A549 (cell line): ENCODE results near the gene BOD1L1. TPM values are rescaled to one million over a fixed set of nuclear protein-coding genes. Genes with fewer than 3 reads are reported as not detected.

Experiments
- ATAC-seq, 2 experiments: fragments of 200-7000 bp in 1 of 2; fragments of >200 bp in 1 of 2; cut with Nextera tagmentation in 1 of 2; cut with Tn5 transposase in 1 of 2; 3 replicates each; pipeline versions ENCODE4 v1.8.0 to v1.9.1; 2018 to 2020; ENCODE audit warnings: mild to moderate bottlenecking in 1 of 2, moderate library complexity in 1 of 2
- CTCF ChIA-PET: fragments of 300-600 bp; sonication (Branson Sonifier 250); formaldehyde crosslinking; extraction: SDS; loops from one replicate; lab custom pipeline; 2021; ENCODE audit warnings: antibody characterized with exemption, inconsistent platforms; lab: Yijun Ruan, JAX
- POLR2A ChIA-PET: fragments of 350-600 bp; formaldehyde crosslinking; extraction: SDS; loops from one replicate; lab custom pipeline; 2021; ENCODE audit warnings: antibody characterized with exemption, inconsistent platforms; lab: Yijun Ruan, JAX
- DNase-seq, 2 experiments: peaks; one replicate each; pipeline versions ENCODE4 v3.0.0 to v3.0.0-alpha.2; 2011 to 2016; ENCODE audit warnings: low read depth in 1 of 2, low spot score in 1 of 2
- FAIRE-seq: peaks from 2 replicates; lab custom pipeline; 2011; peaks lifted over from hg19 to GRCh38; lab: Jason Lieb, UNC
- H3K27ac ChIP-seq, 2 experiments: fragments of >200 bp; sonication (Bioruptor Twin); formaldehyde crosslinking; 3 replicates each; pipeline ENCODE4 v1.5.1; 2016 to 2017
- H3K4me1 ChIP-seq: fragments of >200 bp; sonication (Bioruptor Twin); formaldehyde crosslinking; 3 replicates; pipeline ENCODE4 v1.6.1; 2016
- H3K4me2 ChIP-seq: fragments of >200 bp; sonication (Bioruptor Twin); formaldehyde crosslinking; 3 replicates; pipeline ENCODE4 v1.6.1; 2016
- H3K4me3 ChIP-seq: fragments of >200 bp; sonication (Bioruptor Twin); formaldehyde crosslinking; 3 replicates; pipeline ENCODE4 v1.5.1; 2016
- H3K9me3 ChIP-seq: fragments of >200 bp; sonication (Bioruptor Twin); formaldehyde crosslinking; 3 replicates; pipeline ENCODE4 v1.6.1; 2016
- BHLHE40 ChIP-seq: IDR thresholded peaks from 2 replicates; pipeline ENCODE4 v1.6.1; 2012; ENCODE audit warnings: low read depth, low read length, inconsistent platforms
- FOSL2 ChIP-seq, 2 experiments: fragments of 450-650 bp in 1 of 2; fragments of >200 bp in 1 of 2; sonication (Bioruptor Twin) in 1 of 2; formaldehyde crosslinking; IDR thresholded peaks; 2 replicates each; pipeline versions ENCODE4 v1.5.0 to v1.6.1; 2016 to 2020; ENCODE audit warnings: mild to moderate bottlenecking in 1 of 2, moderate library complexity in 1 of 2
- GATA3 ChIP-seq: IDR thresholded peaks from 2 replicates; pipeline ENCODE4 v1.6.1; 2012; ENCODE audit warnings: borderline replicate concordance
- HDAC2 ChIP-seq: fragments of 200-600 bp; sonication (generic); IDR thresholded peaks from 2 replicates; pipeline ENCODE4 v1.6.1; 2016
- JUN ChIP-seq, 2 experiments: fragments of >200 bp; sonication (Bioruptor Twin); formaldehyde crosslinking; IDR thresholded peaks; 2 replicates in 1 of 2; 3 replicates in 1 of 2; pipeline ENCODE4 v1.6.1; 2016 to 2017
- JUNB ChIP-seq: fragments of >200 bp; sonication (Bioruptor Twin); formaldehyde crosslinking; IDR thresholded peaks from 2 replicates; pipeline ENCODE4 v1.6.1; 2016
- KDM5A ChIP-seq: fragments of 200-600 bp; sonication (generic); IDR thresholded peaks from 2 replicates; pipeline ENCODE4 v1.6.1; 2016; ENCODE audit warnings: antibody characterized with exemption, mild to moderate bottlenecking
- NR3C1 ChIP-seq: fragments of >200 bp; sonication (Bioruptor Twin); formaldehyde crosslinking; IDR thresholded peaks from 3 replicates; pipeline ENCODE4 v1.6.1; 2017
- RAD21 ChIP-seq, 2 experiments: fragments of >200 bp in 1 of 2; sonication (Bioruptor Twin) in 1 of 2; formaldehyde crosslinking in 1 of 2; IDR thresholded peaks in 1 of 2; conservative IDR thresholded peaks in 1 of 2; 2 replicates in 1 of 2; 3 replicates in 1 of 2; pipeline ENCODE4 v1.6.1; 2012 to 2018; ENCODE audit warnings: inconsistent platforms in 1 of 2
- RCOR1 ChIP-seq: fragments of 150-350 bp; IDR thresholded peaks from 2 replicates; pipeline ENCODE4 v1.6.1; 2014; ENCODE audit warnings: antibody characterized with exemption, low read length, low read depth
- SMC3 ChIP-seq: fragments of >200 bp; sonication (Bioruptor Twin); formaldehyde crosslinking; IDR thresholded peaks from 3 replicates; pipeline ENCODE4 v1.6.1; 2018; ENCODE audit warnings: inconsistent platforms
- ZNF302 ChIP-seq: fragments of 250-450 bp; sonication (Bioruptor Pico); IDR thresholded peaks from 2 replicates; pipeline ENCODE4 v1.9.0; 2021; ENCODE audit warnings: inconsistent platforms, mild to moderate bottlenecking, moderate library complexity
- WGBS: methylation state at CpG from one replicate; pipeline ENCODE4 v1.1.6; 2017; ENCODE audit errors: missing lambda C conversion rate; 5-methylcytosine and 5-hydroxymethylcytosine counted together
- polyA plus RNA-seq, 4 experiments: library from polyadenylated mRNA; depleted of rRNA in 3 of 4; stranded (reverse); fragments of >200 nt; fragmentation: RNase III in 1 of 4; extraction: RNeasy Plus Mini Kit Qiagen cat#74134 plus additional on column Dnase treatment in 1 of 4; gene quantifications; 2 replicates in 3 of 4; 3 replicates in 1 of 4; pipeline ENCODE4 v1.2.3, GENCODE V29; 2011 to 2017
- TF ChIP-seq, protein P1 (sequence below): IDR thresholded peaks from 2 replicates; pipeline ENCODE4 v1.6.1; 2012
- TF ChIP-seq, protein P2 (sequence below): fragments of >200 bp; sonication (Bioruptor Twin); formaldehyde crosslinking; IDR thresholded peaks from 3 replicates; pipeline ENCODE4 v1.5.1; 2016
- TF ChIP-seq, protein P3 (sequence below): fragments of 250-450 bp; sonication (Bioruptor Pico); IDR thresholded peaks from 2 replicates; pipeline ENCODE4 v1.5.0; 2020; ENCODE audit warnings: low read depth, mild to moderate bottlenecking, moderate library complexity

The BOD1L1 gene
- polyA plus RNA-seq, 2 of the 4 experiments (the other 2 are of a cell fraction), result 16.4 to 27.7 TPM

DNA sequence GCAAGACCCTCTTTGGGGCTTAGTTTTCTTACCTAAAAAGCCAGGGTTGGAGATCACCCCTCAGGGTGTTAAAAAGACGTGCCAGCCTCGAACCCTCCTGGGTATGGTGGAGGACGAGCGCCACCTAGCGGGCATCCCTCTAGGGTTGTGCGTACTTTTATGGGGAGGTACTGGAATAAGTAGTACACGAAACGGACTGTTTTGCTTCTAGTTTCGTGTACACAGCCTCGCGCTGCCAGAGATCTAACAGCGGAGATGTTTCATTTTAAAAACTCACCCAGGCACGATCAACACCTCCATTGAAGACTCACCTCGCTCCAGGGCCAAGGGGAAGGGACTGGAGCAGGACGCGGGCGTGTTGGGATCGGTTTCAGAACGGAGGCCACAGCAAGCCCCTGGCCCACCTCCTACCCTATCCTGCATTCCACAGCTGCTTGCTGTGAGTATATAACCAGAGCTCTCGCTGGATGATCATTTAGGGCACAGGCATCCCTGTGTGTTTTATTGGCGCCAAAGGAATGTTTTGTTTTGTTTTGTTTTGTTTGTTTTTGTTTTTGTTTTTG, 78.5 kb downstream of the BOD1L1 start:
- TF ChIP-seq ZNF302 (CRISPR knock-in tag) (no peak), KDM5A (0 out of 2 replicates have a peak, but pooled peaks have one; percentile 29), SMC3 (peak; percentile 82), JUN (IDR thresholded peaks at IDR 0.05) (no peak), RAD21 (conservative IDR thresholded peaks at IDR 0.05 in 1 of 2, IDR thresholded peaks at IDR 0.05 in 1 of 2) (peak; percentile 88 to 89)
- TF ChIP-seq, protein P1, sequence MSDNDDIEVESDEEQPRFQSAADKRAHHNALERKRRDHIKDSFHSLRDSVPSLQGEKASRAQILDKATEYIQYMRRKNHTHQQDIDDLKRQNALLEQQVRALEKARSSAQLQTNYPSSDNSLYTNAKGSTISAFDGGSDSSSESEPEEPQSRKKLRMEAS, result 0 out of 2 replicates have a peak, but pooled peaks have one; percentile 31
- TF ChIP-seq, protein P2, sequence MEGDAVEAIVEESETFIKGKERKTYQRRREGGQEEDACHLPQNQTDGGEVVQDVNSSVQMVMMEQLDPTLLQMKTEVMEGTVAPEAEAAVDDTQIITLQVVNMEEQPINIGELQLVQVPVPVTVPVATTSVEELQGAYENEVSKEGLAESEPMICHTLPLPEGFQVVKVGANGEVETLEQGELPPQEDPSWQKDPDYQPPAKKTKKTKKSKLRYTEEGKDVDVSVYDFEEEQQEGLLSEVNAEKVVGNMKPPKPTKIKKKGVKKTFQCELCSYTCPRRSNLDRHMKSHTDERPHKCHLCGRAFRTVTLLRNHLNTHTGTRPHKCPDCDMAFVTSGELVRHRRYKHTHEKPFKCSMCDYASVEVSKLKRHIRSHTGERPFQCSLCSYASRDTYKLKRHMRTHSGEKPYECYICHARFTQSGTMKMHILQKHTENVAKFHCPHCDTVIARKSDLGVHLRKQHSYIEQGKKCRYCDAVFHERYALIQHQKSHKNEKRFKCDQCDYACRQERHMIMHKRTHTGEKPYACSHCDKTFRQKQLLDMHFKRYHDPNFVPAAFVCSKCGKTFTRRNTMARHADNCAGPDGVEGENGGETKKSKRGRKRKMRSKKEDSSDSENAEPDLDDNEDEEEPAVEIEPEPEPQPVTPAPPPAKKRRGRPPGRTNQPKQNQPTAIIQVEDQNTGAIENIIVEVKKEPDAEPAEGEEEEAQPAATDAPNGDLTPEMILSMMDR, result peak; percentile 83
- FAIRE-seq (no peak), ATAC-seq (peak; percentile 51 to 73; a peak in 5 of 6 replicates), DNase-seq (peak; percentile 78 to 80)
- Histone ChIP-seq H3K4me1 (no peaks in the 10 kb centered on the region; the same call in 2 of the 3 replicates), H3K9me3 (0 out of 3 replicates have a peak, but pooled peaks cover 2% of the 10 kb centered on the region), H3K4me2 (peak overlapping the region; percentile 94), H3K4me3 (peak overlapping the region; percentile 61), H3K27ac (peak overlapping the region; percentile 66 to 79)
- WGBS, result 3% methylated on average over 21 of the region's 21 CpGs
- ChIA-PET CTCF (interaction anchor here (0.9 to 3.5 kb wide), 5 partner anchors 19 to 703 kb away, joined by 3 to 16 read pairs (median 7); no protein-coding TSS in a partner anchor), POLR2A (no interaction called here)

DNA sequence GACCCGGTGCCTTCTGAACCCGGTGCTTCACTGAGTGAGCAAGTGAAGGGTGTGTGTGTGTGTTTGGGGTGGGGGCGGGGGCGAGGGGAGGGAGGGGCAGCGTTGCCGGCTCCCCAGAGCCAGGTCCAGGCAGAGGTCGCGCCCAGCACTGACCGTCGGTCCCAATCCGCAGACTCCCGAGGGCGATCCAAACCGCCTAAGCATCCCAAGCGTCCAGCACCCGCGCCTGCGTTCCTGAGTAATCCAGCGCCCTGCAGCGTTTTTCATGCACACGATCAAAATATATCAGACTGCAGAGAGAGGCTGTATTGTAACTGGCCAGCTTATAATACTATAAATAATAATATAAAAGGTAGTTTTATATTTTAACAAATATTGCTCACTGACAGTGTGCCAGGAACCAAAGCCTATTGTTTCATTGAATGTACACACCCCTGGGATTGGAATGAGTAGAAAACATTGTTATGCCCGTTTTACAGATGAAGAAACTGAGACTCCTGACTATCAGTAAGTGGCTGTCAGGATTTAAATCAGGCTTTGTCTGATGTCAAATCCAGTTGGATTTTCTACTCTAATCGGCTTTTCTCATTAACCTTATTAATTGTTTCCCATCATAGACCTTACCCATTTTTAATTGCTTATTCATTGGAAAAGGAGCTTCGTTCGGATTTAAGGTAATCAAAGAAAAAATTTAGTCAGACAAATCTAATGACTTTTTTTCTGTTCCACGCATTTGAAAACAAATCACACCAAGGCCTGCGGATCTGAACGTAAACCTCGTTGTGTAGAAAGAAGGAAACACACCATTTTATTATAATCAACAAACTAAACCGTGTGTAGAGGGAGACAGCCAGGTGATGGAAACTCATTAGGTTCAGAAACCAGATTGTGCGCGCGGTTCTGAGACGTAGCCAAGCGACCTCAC, 79.2 kb downstream of the BOD1L1 start:
- ChIA-PET CTCF (interaction anchor here (1.7 to 2.3 kb wide), 3 partner anchors 18 to 703 kb away, joined by 5 to 9 read pairs (median 7); no protein-coding TSS in a partner anchor), POLR2A (no interaction called here)
- H3K4me2 ChIP-seq, result peak overlapping the region; percentile 94
- WGBS, result 21% methylated on average over 21 of the region's 35 CpGs
- TF ChIP-seq BHLHE40 (no peak), GATA3 (no peak), JUNB (no peak), HDAC2 (0 out of 2 replicates have a peak, but pooled peaks have one; percentile 48)
- DNase-seq (no peak), ATAC-seq (no peak; a peak in 2 of 6 replicates), FAIRE-seq (no peak)
- peak overlapping the region; percentile 61 for H3K4me3 ChIP-seq
- H3K27ac ChIP-seq, result peak overlapping the region in 1 of 2 experiments; percentile 16; a peak in 1 of 6 replicates
- H3K4me1 ChIP-seq, result no peaks in the 10 kb centered on the region; the same call in 2 of the 3 replicates
- H3K9me3 ChIP-seq, result 0 out of 3 replicates have a peak, but pooled peaks cover 2% of the 10 kb centered on the region

DNA sequence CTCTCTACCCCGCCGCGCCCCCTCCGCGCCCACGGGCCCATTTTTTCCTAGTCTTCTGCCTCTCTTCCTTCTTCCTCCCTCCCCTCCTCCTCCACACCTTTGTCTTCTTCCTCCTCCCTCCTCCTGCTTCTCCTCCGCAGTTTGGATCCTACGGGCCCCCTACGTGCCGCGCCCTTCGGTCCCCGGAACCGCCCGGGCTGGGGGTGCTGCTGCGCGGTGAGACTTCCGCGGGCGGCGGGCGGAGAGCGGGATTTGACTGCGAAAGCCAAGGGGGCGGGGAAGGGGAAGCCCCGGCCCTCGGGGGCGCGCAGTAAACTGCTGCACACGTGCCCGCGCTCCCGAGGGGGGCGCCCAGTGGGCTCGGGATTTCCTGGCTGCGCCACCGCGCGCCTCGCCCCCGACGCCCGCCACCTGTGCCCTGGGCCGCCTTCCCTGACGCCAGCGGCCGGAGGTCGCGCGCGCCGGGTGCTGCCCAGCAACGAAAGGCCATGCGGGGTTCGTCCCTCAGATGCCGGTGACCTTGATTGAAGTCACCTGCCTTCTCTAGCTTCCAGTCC, 80.0 kb downstream of the BOD1L1 start:
- ChIA-PET CTCF (interaction anchor here (1.7 to 2.3 kb wide), 3 partner anchors 17 to 702 kb away, joined by 5 to 9 read pairs (median 7); no protein-coding TSS in a partner anchor), POLR2A (no interaction called here)
- H3K4me2 ChIP-seq, result peak overlapping the region; percentile 70
- no peak for ATAC-seq
- WGBS, result 24% methylated on average over 16 of the region's 56 CpGs
- TF ChIP-seq FOSL2 (IDR thresholded peaks at IDR 0.05) (no peak), FOSL2 (CRISPR knock-in tag; IDR thresholded peaks at IDR 0.05) (no peak), ZNF302 (CRISPR knock-in tag) (no peak), RCOR1 (no peak), NR3C1 (no peak)
- TF ChIP-seq, protein P3, sequence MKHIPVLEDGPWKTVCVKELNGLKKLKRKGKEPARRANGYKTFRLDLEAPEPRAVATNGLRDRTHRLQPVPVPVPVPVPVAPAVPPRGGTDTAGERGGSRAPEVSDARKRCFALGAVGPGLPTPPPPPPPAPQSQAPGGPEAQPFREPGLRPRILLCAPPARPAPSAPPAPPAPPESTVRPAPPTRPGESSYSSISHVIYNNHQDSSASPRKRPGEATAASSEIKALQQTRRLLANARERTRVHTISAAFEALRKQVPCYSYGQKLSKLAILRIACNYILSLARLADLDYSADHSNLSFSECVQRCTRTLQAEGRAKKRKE, result no peak
- TF ChIP-seq, all 56 proteins: peak for 0
- DNase-seq (no peak), FAIRE-seq (no peak)
- H3K27ac ChIP-seq, result peak overlapping the region in 1 of 2 experiments; percentile 65; a peak in 3 of 6 replicates
- no peaks in the 10 kb centered on the region; the same call in 2 of the 3 replicates for H3K4me1 ChIP-seq
- H3K9me3 ChIP-seq, result 0 out of 3 replicates have a peak, but pooled peaks cover 2% of the 10 kb centered on the region
- peak overlapping the region; percentile 44 for H3K4me3 ChIP-seq
